ENCODE results near the gene ID4.

Gene ID4

GRCh38 chr6:19857703-19858102, 20.5 kb downstream of the ID4 start:
- no peak for DNase-seq (ENCODE audit: low read depth in 2 of 2)

DNA sequence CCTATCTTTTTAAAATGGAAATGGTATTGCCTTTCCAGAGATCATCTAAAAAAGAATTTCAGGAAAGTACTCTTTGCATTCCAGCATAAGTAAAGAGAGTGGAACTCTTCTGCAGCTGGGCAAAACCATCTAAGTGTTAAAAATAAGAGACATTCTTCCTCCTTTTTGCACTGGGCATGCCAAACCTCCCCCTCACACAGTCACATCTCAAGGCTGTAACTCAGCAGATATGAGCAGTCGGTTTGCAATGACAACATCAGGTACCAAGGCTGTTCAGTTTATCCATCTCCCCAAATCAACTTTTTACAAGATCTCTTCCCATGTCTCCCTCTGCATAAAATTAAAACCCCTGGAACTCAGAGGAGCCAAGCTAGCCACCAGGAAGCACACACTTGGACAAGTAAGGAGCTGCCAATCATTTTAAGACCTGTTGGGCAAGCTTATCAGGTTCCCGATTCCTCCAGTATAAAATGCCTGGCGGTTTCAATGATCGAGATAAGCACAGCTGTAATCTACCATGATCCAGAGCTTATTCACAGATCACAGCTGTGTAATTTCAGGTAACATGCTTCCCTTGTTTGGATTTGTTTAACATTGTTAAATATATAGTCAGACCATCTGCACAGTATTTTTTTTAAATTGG, 23.2 kb downstream of the ID4 start:
- DNase-seq (ENCODE audit: low read depth in 2 of 2) = no peak

GRCh38 chr6:19864285-19864684, 27.1 kb downstream of the ID4 start:
- no peak for DNase-seq (ENCODE audit: low read depth in 2 of 2)

- DNase-seq (ENCODE audit: low read depth in 2 of 2) = no peak
Observed at GRCh38 chr6:19865178-19865577, 28.0 kb downstream of the ID4 start.

- DNase-seq (ENCODE audit: low read depth in 2 of 2) = no peak
Observed at GRCh38 chr6:19866173-19866984, 29.2 kb downstream of the ID4 start.

GRCh38 chr6:19866985-19867627, 29.9 kb downstream of the ID4 start:
- DNase-seq (ENCODE audit: low read depth in 2 of 2) = no peak

- no peak for DNase-seq (ENCODE audit: low read depth in 2 of 2)
Observed at GRCh38 chr6:19869464-19869863, 32.3 kb downstream of the ID4 start.

DNA sequence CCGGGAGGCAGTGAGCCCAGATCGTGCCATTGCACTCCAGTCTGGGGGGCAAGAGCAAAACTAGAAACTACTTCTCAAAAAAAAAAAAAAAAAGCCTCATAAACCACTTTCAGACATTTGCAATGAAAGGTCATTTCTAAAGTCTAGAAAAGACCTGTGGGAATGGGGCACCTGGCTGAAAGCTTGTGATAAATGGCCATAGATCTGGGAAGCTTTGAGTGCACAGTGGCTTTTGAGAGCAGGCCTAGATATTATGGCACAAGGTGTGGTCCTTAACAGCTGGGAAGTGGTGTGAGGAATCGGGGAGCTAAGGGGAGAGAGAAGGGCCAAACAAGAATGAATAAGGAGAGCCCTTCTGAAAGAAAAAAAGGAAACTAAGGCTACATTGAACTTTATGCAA, 33.2 kb downstream of the ID4 start:
- no peak for DNase-seq (ENCODE audit: low read depth in 2 of 2)

DNA sequence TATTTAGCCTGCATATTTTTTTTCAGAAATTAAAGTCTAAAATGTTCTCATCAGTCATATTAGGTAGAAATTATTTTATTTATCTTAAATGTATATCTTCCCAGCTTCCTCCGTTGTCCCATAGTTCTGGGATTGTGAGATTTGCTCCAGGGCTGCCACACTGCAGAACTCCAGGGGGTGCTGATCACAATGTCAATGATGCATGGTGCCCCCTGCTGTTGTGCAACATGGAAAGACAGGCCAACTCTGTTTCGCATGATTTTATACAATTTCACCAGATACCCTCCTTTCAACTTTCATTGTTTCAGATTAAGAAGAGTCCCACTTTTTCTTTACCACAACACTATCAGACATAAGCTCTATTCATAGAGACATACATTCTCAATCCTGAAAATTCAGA, 35.9 kb downstream of the ID4 start:
- DNase-seq (ENCODE audit: low read depth in 2 of 2) = no peak

GRCh38 chr6:19876672-19877071, 39.5 kb downstream of the ID4 start:
- no peak for DNase-seq (ENCODE audit: low read depth in 2 of 2)

GRCh38 chr6:19879663-19880062, 42.5 kb downstream of the ID4 start:
- no peak for DNase-seq (ENCODE audit: low read depth in 2 of 2)

DNA sequence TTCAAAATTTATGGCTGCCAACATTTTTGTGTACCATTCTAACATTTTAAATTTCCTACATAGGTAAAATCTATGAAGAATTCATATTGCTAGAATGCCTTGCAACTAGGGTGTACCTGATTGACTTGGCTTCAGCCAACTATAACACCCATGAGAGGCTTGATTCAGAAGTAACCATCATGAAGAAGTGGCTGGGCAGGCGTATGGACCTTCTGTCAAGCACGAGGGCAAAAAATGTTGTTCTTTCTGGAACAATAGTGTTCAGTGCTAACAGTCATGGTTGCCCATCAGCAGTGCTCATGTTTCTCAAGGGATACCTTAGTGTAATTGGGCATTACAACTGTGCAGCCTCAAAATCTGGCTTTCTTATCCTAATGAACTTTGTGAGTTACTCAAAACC, 42.9 kb downstream of the ID4 start:
- DNase-seq (ENCODE audit: low read depth in 2 of 2) = no peak

GRCh38 chr6:19891451-19891850, 54.3 kb downstream of the ID4 start:
- no peak for DNase-seq (ENCODE audit: low read depth in 2 of 2)

All from stimulated activated CD4-positive, alpha-beta T cell treated with anti-CD3 and anti-CD28 coated beads, Interleukin-4, amount 100 ng/mL, for 48 hours (primary cell).